GM11168 (cell line): ENCODE measurements around the gene ZNF500.
"Not testable (repeated sequence)": the region's sequence is repeated elsewhere in the genome, so short reads cannot be mapped to it uniquely, and the experiment has no call there.

Experiments used
- in situ Hi-C: fragments of 300-500 bp; cut with MboI; formaldehyde crosslinking; loops from one replicate; pipeline ENCODE4 v1.12.0; 2022; ENCODE audit warnings: low sequenced_read_pairs; ENCODE audit not compliant: unreplicated experiment

Gene ZNF500

GRCh38 chr16:4796982-4797804, 30.2 kb upstream of the ZNF500 start:
- in situ Hi-C loops = no loop called here

GRCh38 chr16:4795828-4796572, 29.0 kb upstream of the ZNF500 start:
- in situ Hi-C loops = no loop called here

GRCh38 chr16:4795181-4795827, 28.3 kb upstream of the ZNF500 start, which contains the start of gene SMIM22:
Gene SMIM22 (plus strand): TSS chr16:4795369. CDS start chr16:4795735, 366 bp downstream.
- in situ Hi-C loops = no loop called here

GRCh38 chr16:4792951-4793513, 26.1 kb upstream of the ZNF500 start:
- in situ Hi-C loops = no loop called here

GRCh38 chr16:4790871-4791270, 23.9 kb upstream of the ZNF500 start:
- in situ Hi-C loops = no loop called here

- in situ Hi-C loops = no loop called here
These were observed 23.3 kb upstream of the ZNF500 start for GRCh38 chr16:4790261-4790660.

- in situ Hi-C loops = no loop called here
These were observed 21.9 kb upstream of the ZNF500 start for GRCh38 chr16:4788910-4789309.

- in situ Hi-C loops = no loop called here
These were observed 21.5 kb upstream of the ZNF500 start for GRCh38 chr16:4788489-4788889.

GRCh38 chr16:4787627-4788482, 20.9 kb upstream of the ZNF500 start, which contains the start of gene SEPTIN12:
Gene SEPTIN12 (minus strand): TSS chr16:4788345. CDS start chr16:4787645, 700 bp downstream.
- in situ Hi-C loops = no loop called here

- in situ Hi-C loops = no loop called here
These were observed 20.1 kb upstream of the ZNF500 start for GRCh38 chr16:4787068-4787467.

- in situ Hi-C loops = no loop called here
These were observed 18.9 kb upstream of the ZNF500 start for GRCh38 chr16:4785758-4786433.

GRCh38 chr16:4784444-4784987, 17.6 kb upstream of the ZNF500 start:
- in situ Hi-C loops = not testable (repeated sequence)

- in situ Hi-C loops = no loop called here
These were observed 17.0 kb upstream of the ZNF500 start for GRCh38 chr16:4783951-4784336.

- in situ Hi-C loops = no loop called here
These were observed 16.4 kb upstream of the ZNF500 start for GRCh38 chr16:4783251-4783950.

GRCh38 chr16:4780235-4780634, 13.3 kb upstream of the ZNF500 start:
- in situ Hi-C loops = no loop called here

GRCh38 chr16:4778050-4778392, 11.1 kb upstream of the ZNF500 start:
- in situ Hi-C loops = no loop called here

- in situ Hi-C loops = no loop called here
These were observed 10.5 kb upstream of the ZNF500 start for GRCh38 chr16:4777339-4778049.
